Measurements from ENCODE around the gene UBASH3B. TPM values are rescaled to one million over a fixed set of nuclear protein-coding genes. Genes with fewer than 3 reads are reported as not detected.
"Not testable (repeated sequence)": the region's sequence is repeated elsewhere in the genome, so short reads cannot be mapped to it uniquely, and the experiment has no call there.

Gene UBASH3B
- total and polyA plus RNA-seq, 2 experiments from 2014 or later: 5.1 to 11.1 TPM

DNA sequence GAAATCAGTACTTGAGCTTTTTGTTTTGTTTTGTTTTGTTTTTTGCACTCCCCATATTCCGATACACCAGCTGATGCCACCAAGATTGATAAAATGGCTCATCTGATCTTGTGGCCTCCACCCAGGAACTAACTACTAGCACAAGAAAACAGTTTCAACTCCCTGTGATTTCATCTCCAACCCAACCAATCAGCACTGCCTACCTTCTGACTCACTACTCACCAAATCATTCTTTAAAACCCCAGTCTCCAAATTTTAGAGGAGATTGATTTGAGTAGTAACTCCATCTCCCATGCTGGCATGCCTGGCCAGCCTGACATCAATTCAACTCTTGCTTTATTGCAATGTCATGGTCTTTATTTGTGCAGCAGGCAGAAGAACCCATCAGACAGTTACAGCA lies 166.7 kb downstream of the UBASH3B start:
- Histone ChIP-seq H3K27me3 (no peaks in the 10 kb centered on the region), H3K27ac (no peak overlapping the region), H3K4me3 (no peak overlapping the region), H3K4me1 (ENCODE audit: insufficient read depth) (no peaks in the 10 kb centered on the region), H3K79me2 (no peaks in the 10 kb centered on the region), H3K4me2 (no peak overlapping the region), H3K9me3 (ENCODE audit: low read depth) (no peaks in the 10 kb centered on the region), H2AFZ (no peak overlapping the region), H3K36me3 (replicated peaks; ENCODE audit: insufficient read depth, low read depth) (no peaks in the 10 kb centered on the region), H4K20me1 (ENCODE audit: insufficient read depth, poor library complexity, severe bottlenecking) (no peaks in the 10 kb centered on the region), H3K9me2 (replicated peaks; ENCODE audit: insufficient read depth) (no peaks in the 10 kb centered on the region)
- no peak for TF ChIP-seq EZH2phosphoT487 (IDR thresholded peaks at IDR 0.05; ENCODE audit: low read depth, severe bottlenecking, unreplicated experiment)
- TF ChIP-seq CTCF (IDR thresholded peaks at IDR 0.05; ENCODE audit: poor library complexity): no peak
- no peak for TF ChIP-seq EZH2 (IDR thresholded peaks at IDR 0.05; ENCODE audit: borderline replicate concordance)
- 100% methylated on average over 1 of the region's 1 CpG for WGBS (ENCODE audit: low lambda C conversion rate, missing lambda C conversion rate)
- DNase-seq (ENCODE audit: low spot score): no peak

GRCh38 chr11:122823564-122823963 lies 168.0 kb downstream of the UBASH3B start:
- WGBS (ENCODE audit: low lambda C conversion rate, missing lambda C conversion rate): 94% methylated on average over 4 of the region's 4 CpGs
- H4K20me1 ChIP-seq (ENCODE audit: insufficient read depth, poor library complexity, severe bottlenecking): no peaks in the 10 kb centered on the region
- H2AFZ ChIP-seq: no peak overlapping the region
- no peaks in the 10 kb centered on the region for H3K9me2 ChIP-seq (replicated peaks; ENCODE audit: insufficient read depth)
- no peak overlapping the region for H3K4me3 ChIP-seq
- no peaks in the 10 kb centered on the region for H3K36me3 ChIP-seq (replicated peaks; ENCODE audit: insufficient read depth, low read depth)
- no peak for DNase-seq (ENCODE audit: low spot score)
- no peak overlapping the region for H3K4me2 ChIP-seq
- H3K27ac ChIP-seq: no peak overlapping the region
- no peaks in the 10 kb centered on the region for H3K9me3 ChIP-seq (ENCODE audit: low read depth)
- no peaks in the 10 kb centered on the region for H3K4me1 ChIP-seq (ENCODE audit: insufficient read depth)
- TF ChIP-seq CTCF (IDR thresholded peaks at IDR 0.05; ENCODE audit: poor library complexity) (no peak), EZH2phosphoT487 (IDR thresholded peaks at IDR 0.05; ENCODE audit: low read depth, severe bottlenecking, unreplicated experiment) (no peak), EZH2 (IDR thresholded peaks at IDR 0.05; ENCODE audit: borderline replicate concordance) (no peak)
- no peaks in the 10 kb centered on the region for H3K79me2 ChIP-seq
- no peaks in the 10 kb centered on the region for H3K27me3 ChIP-seq

DNA sequence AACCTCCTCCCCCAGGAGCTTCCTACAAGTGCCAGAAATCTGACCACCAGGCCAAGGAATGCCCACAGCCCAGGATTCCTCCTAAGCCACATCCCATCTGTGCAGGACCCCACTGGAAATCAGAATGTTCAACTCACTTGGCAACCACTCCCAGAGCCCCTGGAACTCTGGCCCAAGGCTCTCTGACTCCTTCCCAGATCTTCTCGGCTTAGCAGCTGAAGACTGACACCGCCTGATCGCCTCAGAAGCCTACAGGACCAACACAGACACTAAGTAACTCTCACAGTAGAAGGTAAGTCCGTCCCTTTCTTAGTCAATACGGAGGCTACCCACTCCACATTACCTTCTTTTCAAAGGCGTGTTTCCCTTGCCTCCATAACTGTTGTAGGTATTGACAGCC lies 173.8 kb downstream of the UBASH3B start:
- H3K9me3 ChIP-seq (ENCODE audit: low read depth); H3K27me3 ChIP-seq; H3K27ac ChIP-seq; H3K79me2 ChIP-seq; H3K36me3 ChIP-seq (replicated peaks; ENCODE audit: insufficient read depth, low read depth); H2AFZ ChIP-seq; H3K9me2 ChIP-seq (replicated peaks; ENCODE audit: insufficient read depth); H3K4me3 ChIP-seq; DNase-seq (ENCODE audit: low spot score); H3K4me2 ChIP-seq; H3K4me1 ChIP-seq (ENCODE audit: insufficient read depth); H4K20me1 ChIP-seq (ENCODE audit: insufficient read depth, poor library complexity, severe bottlenecking): not testable (repeated sequence)
- WGBS (ENCODE audit: low lambda C conversion rate, missing lambda C conversion rate): 91% methylated on average over 6 of the region's 6 CpGs

DNA sequence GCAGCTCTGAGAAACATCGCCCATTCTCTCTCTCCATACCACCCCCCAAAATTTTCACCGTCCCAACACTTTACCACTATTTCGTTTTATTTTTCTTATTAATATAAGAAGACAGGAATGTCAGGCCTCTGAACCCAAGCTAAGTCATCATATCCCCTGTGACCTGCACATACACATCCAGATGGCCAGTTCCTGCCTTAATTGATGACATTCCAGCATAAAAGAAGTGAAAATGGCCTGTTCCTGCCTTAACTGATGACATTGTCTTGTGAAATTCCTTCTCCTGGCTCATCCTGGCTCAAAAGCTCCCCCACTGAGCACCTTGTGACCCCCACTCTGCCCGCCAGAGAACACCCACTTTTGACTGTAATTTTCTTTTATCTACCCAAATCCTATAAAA lies 176.8 kb downstream of the UBASH3B start:
- not testable (repeated sequence) for H3K4me1 ChIP-seq (ENCODE audit: insufficient read depth); H2AFZ ChIP-seq; H3K9me2 ChIP-seq (replicated peaks; ENCODE audit: insufficient read depth); DNase-seq (ENCODE audit: low spot score); H3K4me2 ChIP-seq; H3K4me3 ChIP-seq; H3K79me2 ChIP-seq; H3K27ac ChIP-seq; H3K27me3 ChIP-seq; H4K20me1 ChIP-seq (ENCODE audit: insufficient read depth, poor library complexity, severe bottlenecking); H3K9me3 ChIP-seq (ENCODE audit: low read depth); H3K36me3 ChIP-seq (replicated peaks; ENCODE audit: insufficient read depth, low read depth)
- WGBS (ENCODE audit: low lambda C conversion rate, missing lambda C conversion rate): 81% methylated on average over 4 of the region's 4 CpGs
